ENCODE data around the gene PMEPA1.

- no peak for TF ChIP-seq PAX5 (IDR thresholded peaks at IDR 0.05; ENCODE audit: insufficient read depth, low read length, severe bottlenecking)
- no peak for TF ChIP-seq TAF1 (IDR thresholded peaks at IDR 0.05; ENCODE audit: low read depth, low read length)
These were observed 96.9 kb downstream of the PMEPA1 start for GRCh38 chr20:57612916-57613315.
